ENCODE data around the gene ZNF423.

The ZNF423 gene

DNA sequence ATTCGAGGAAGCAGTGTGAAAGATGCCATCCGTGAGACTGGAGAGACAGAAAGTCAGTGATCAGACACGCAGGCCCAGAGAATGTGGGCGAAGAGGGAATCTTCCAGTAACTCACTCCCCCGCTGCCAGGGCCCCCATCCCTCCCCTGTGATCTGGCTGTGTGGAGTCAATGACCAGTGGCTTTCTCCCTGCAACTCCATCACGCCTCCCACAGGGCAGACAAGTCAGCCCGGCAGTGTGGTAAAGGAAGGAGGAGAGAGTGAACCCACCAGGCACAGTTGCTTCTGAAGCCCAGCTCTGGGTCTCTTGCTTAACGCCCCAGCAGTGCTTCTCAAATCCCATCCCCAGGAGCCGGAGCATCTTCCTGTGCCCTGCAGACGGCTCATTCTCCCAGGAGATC is 142.1 kb downstream of the ZNF423 start:
- H3K27ac ChIP-seq, result no peak overlapping the region
- TF ChIP-seq, protein P1, sequence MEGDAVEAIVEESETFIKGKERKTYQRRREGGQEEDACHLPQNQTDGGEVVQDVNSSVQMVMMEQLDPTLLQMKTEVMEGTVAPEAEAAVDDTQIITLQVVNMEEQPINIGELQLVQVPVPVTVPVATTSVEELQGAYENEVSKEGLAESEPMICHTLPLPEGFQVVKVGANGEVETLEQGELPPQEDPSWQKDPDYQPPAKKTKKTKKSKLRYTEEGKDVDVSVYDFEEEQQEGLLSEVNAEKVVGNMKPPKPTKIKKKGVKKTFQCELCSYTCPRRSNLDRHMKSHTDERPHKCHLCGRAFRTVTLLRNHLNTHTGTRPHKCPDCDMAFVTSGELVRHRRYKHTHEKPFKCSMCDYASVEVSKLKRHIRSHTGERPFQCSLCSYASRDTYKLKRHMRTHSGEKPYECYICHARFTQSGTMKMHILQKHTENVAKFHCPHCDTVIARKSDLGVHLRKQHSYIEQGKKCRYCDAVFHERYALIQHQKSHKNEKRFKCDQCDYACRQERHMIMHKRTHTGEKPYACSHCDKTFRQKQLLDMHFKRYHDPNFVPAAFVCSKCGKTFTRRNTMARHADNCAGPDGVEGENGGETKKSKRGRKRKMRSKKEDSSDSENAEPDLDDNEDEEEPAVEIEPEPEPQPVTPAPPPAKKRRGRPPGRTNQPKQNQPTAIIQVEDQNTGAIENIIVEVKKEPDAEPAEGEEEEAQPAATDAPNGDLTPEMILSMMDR (conservative IDR thresholded peaks at IDR 0.05), result no peak

DNA sequence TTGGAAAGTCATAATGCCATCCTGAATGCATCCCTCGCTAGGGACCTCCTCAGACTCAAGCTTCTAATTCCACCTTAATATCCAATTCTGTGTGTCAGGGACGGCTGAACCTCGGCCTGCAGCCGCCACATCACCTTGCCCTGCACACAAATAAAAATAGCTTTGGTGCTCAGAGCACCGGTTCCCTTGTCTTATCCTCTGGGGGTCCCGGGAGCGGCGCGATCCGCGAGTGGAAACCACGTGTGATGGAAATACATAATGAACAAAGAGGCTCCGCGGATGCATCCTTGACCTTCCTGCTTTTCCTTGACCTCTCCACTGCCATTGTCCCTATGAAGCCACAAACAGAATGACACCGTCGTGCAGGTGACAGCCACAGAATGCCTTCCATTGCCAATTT is 143.4 kb downstream of the ZNF423 start:
- H3K27ac ChIP-seq, result no peak overlapping the region
- TF ChIP-seq, protein P1 (conservative IDR thresholded peaks at IDR 0.05), result no peak

DNA sequence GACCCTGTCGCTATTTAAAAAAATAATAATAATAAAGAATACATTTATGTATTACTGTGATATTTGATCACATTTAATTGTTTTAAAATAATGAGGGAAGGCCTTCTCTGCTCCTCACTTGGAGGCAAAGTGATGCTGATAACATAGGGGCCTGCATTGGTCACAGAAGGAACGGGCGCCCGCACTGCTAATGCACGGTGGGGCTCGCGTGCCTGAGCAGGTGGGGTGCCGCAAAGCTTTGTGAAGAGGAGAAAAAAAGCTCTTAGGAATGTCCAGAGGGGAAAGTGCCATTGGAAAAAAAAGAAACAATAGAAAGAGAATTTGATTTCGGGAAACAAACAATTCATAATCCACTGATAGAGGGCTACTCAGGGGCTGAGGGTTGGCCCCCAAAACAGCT is 143.8 kb downstream of the ZNF423 start:
- no peak overlapping the region for H3K27ac ChIP-seq
- TF ChIP-seq, protein P1 (conservative IDR thresholded peaks at IDR 0.05), result no peak

DNA sequence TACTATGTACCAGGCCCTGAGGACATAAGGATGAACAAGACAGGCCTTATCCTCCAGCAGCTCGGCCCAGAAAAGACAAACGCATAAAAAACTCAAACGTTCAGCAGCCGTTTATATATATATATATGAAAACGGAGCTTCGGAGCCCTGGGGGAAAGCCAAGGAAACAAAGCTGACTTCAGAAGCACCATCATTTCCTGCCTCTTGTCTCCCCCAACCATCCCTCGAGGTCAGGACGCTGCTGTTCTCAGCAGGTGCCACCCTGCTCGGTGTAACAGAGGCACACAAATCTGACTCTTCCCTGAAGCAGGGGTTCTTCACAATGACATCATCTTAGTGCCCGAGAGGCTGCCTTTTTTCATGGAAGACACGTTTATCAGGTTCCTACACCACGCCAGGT is 146.9 kb downstream of the ZNF423 start:
- H3K27ac ChIP-seq, result no peak overlapping the region
- TF ChIP-seq, protein P1 (conservative IDR thresholded peaks at IDR 0.05), result no peak

DNA sequence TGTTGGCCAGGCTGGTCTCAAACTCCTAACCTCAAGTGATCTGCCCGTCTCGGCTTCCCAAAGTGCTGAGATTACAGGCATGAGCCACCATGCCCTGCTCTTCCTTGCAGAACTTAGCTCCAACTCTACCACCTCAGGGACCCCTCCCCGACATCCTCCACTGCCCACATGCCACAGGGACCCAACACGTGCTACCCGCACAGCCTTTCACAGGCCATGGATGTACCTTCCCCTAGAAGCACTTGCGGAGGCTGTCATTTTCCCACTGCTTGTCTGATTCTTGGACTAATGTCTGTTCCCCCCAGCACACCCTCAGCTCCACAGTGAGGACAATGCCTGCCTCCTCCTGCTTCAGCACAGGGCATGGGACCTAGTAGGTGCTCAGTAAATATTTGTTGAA is 147.4 kb downstream of the ZNF423 start:
- TF ChIP-seq, protein P1 (conservative IDR thresholded peaks at IDR 0.05), result no peak
- no peak overlapping the region for H3K27ac ChIP-seq

DNA sequence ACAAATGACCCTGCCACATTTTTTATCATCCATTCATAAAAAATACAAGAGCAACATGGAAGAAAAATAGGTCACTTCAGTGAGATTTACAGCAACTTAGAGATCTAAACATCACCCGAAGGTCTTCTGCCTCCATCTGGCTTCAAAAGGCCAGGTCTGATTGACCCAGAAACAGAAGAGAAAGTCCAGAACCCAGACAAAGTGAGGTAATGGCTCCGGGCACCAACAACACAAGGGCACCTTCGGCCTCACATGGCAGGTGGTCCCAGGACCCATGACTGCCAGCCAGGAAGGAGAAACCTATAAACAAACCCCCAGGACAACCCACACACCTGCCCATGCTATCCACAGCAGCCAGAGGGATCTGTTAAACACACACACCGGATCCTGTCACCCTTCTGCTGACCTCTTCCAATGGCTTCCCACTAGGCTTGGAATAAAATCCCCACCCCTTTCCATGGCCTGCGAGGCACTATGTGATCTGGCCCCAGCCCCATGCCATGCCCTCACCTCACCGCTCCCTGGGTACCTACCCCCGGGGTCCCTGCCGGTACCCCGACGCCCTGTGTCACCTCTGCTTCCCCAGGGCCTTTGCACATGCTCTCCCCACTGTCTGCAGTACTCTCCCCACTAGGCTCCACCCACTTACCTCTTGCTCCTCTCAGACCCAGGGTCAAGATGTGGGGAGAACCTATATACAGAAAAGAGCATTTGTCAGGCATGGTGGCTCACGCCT is 149.1 kb downstream of the ZNF423 start:
- no peak overlapping the region for H3K27ac ChIP-seq
- TF ChIP-seq, protein P1 (conservative IDR thresholded peaks at IDR 0.05), result no peak

DNA sequence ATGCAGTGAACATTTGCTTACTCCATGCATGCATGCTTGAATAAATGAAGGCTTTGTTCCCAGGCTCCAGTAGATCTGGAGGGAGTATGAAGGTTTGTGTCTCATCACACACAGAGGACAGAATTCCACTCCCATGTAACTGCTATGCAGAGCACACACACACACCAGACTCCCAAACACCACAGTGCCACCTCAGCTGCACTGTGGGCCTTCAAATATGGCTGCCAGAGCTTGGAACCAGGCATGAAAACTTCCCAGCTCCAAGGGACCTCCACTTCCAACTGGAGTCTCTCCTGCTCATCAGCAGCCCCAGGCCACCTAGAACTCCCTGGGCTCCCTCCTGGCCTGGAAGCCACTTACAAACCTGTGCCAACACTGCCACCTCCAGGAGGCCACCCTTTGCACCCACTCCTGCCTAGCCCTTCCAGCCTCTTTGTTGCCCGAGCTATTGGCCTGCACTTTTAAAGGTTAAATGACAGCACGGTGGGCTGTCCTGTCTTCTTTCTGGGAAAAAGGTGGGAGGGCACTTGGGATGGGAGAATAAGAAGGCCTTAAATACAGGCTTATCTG is 151.2 kb downstream of the ZNF423 start:
- TF ChIP-seq, protein P1 (conservative IDR thresholded peaks at IDR 0.05), result no peak
- H3K27ac ChIP-seq, result no peak overlapping the region

All from VCaP (cell line).